MM.1S (cell line): ENCODE results near the gene SLC12A7.
"Not testable (repeated sequence)": the region's sequence is repeated elsewhere in the genome, so short reads cannot be mapped to it uniquely, and the experiment has no call there.

ENCODE experiments used
- CTCF ChIP-seq: fragments of 300-600 bp; sonication (generic); IDR thresholded peaks from 2 replicates; pipeline ENCODE4 v1.5.1; 2016; ENCODE audit warnings: antibody characterized with exemption, low read length, mixed read lengths
- EZH2 ChIP-seq: fragments of 300-600 bp; sonication (generic); optimal IDR thresholded peaks from 2 replicates; pipeline ENCODE3; 2017; ENCODE audit warnings: low read depth, mild to moderate bottlenecking, antibody characterized with exemption, low read length, mixed read lengths
- EZH2phosphoT487 ChIP-seq: fragments of 300-600 bp; sonication (generic); IDR thresholded peaks from 2 replicates; pipeline ENCODE4 v1.6.1; 2018; ENCODE audit warnings: antibody characterized with exemption, low read length

GRCh38 chr5:1157461-1157986 lies 45.7 kb upstream of the SLC12A7 start:
- TF ChIP-seq CTCF, EZH2phosphoT487, EZH2: not testable (repeated sequence)
